WERI-Rb-1 (cell line): ENCODE data around the gene KRTAP10-3.

Experiments used
- DNase-seq: peaks from one replicate; pipeline ENCODE4 v3.0.0-alpha.2; 2020
- H3K27ac ChIP-seq: fragments of 250-450 bp; sonication (Bioruptor Pico); 2 replicates; pipeline ENCODE4 v1.5.1; 2020; ENCODE audit warnings: mild to moderate bottlenecking, moderate library complexity
- H3K27me3 ChIP-seq: fragments of 250-450 bp; sonication (Bioruptor Pico); 2 replicates; pipeline ENCODE4 v1.5.1; 2021; ENCODE audit warnings: mild to moderate bottlenecking, low read depth, moderate library complexity; ENCODE audit not compliant: insufficient read depth, severe bottlenecking
- H3K36me3 ChIP-seq: fragments of 250-450 bp; sonication (Bioruptor Pico); 2 replicates; pipeline ENCODE4 v1.5.1; 2020; ENCODE audit warnings: mild to moderate bottlenecking, moderate library complexity
- H3K4me3 ChIP-seq: 2 replicates; pipeline ENCODE4 v1.5.1; 2011; ENCODE audit warnings: low read depth, mild to moderate bottlenecking, control low read depth, low read length
- H3K9me3 ChIP-seq: fragments of 250-450 bp; sonication (Bioruptor Pico); 2 replicates; pipeline ENCODE4 v1.5.1; 2021; ENCODE audit warnings: mild to moderate bottlenecking, moderate library complexity; ENCODE audit not compliant: severe bottlenecking
- TF ChIP-seq, protein P1 (sequence below): IDR thresholded peaks from 2 replicates; pipeline ENCODE4 v1.5.1; 2011; ENCODE audit warnings: low read depth, mild to moderate bottlenecking, control low read depth, inconsistent platforms, low read length

The KRTAP10-3 gene

DNA sequence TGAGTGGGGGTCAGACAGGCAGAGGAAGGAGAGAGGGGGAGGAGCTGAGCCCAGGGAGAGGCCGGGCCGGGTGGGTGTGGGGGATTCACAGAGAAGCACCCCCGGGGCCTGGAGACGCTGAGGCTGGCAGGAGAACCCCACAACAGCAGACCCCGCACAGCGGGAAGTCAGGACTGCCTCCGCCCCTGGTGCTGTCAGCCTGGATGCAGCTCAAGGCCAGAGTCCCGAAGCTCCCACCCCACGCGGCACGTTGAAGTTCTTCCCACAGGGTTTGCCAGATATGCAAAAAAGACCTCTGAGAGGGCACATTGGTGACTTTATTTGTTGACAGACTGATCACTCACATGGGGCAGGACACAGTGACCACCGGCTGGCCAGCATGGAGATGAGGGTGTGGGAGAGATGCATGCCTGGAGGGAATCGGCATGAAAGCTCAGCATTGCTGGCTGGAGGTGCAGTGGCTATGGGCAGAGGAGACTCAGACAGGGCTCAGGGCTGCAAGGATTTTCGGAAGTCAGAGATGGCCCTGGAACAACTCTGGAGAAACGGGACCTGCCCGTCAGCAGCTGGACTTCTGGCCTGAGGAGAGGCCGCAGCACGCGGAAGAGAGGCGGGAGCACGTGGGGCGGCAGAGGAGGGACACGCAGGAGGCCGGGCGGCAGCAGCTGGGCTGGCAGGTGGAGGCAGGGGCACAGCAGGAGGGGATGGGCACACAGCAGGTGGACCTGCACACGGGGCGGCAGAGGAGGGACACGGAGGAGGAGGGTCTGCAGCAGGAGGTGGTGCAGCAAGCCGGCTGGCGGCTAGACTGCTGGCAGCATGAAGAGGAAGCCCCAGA is 885 bp downstream of the KRTAP10-3 start:
- H3K27ac ChIP-seq: no peak overlapping the region
- no peak for DNase-seq
- TF ChIP-seq, protein P1, sequence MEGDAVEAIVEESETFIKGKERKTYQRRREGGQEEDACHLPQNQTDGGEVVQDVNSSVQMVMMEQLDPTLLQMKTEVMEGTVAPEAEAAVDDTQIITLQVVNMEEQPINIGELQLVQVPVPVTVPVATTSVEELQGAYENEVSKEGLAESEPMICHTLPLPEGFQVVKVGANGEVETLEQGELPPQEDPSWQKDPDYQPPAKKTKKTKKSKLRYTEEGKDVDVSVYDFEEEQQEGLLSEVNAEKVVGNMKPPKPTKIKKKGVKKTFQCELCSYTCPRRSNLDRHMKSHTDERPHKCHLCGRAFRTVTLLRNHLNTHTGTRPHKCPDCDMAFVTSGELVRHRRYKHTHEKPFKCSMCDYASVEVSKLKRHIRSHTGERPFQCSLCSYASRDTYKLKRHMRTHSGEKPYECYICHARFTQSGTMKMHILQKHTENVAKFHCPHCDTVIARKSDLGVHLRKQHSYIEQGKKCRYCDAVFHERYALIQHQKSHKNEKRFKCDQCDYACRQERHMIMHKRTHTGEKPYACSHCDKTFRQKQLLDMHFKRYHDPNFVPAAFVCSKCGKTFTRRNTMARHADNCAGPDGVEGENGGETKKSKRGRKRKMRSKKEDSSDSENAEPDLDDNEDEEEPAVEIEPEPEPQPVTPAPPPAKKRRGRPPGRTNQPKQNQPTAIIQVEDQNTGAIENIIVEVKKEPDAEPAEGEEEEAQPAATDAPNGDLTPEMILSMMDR: no peak
- no peaks in the 10 kb centered on the region for H3K36me3 ChIP-seq
- no peak overlapping the region for H3K4me3 ChIP-seq
- no peaks in the 10 kb centered on the region for H3K27me3 ChIP-seq
- H3K9me3 ChIP-seq: peaks cover 13% of the 10 kb centered on the region

DNA sequence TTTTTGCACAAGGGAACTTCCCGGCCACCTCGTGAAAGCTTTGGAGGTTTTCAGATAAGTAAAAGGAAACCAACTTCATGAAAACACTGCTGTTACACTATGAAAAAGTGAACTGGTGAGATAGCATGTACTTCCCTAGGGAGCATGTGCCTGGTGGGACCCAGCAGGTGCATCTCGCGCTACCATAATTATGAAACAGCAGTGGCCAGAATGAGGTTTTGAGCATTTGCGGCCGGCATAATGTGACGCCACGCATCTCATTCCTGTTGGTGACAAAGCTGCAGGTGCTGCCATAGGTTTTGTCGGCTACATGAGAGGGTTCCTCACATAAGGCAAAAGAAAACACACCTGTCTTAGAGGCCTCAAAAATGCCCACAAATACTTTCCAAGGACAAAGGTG is 1.7 kb downstream of the KRTAP10-3 start:
- Histone ChIP-seq H3K9me3 (peaks cover 13% of the 10 kb centered on the region), H3K36me3 (no peaks in the 10 kb centered on the region), H3K27ac (no peak overlapping the region), H3K27me3 (no peaks in the 10 kb centered on the region), H3K4me3 (no peak overlapping the region)
- DNase-seq: no peak
- TF ChIP-seq, protein P1: no peak

DNA sequence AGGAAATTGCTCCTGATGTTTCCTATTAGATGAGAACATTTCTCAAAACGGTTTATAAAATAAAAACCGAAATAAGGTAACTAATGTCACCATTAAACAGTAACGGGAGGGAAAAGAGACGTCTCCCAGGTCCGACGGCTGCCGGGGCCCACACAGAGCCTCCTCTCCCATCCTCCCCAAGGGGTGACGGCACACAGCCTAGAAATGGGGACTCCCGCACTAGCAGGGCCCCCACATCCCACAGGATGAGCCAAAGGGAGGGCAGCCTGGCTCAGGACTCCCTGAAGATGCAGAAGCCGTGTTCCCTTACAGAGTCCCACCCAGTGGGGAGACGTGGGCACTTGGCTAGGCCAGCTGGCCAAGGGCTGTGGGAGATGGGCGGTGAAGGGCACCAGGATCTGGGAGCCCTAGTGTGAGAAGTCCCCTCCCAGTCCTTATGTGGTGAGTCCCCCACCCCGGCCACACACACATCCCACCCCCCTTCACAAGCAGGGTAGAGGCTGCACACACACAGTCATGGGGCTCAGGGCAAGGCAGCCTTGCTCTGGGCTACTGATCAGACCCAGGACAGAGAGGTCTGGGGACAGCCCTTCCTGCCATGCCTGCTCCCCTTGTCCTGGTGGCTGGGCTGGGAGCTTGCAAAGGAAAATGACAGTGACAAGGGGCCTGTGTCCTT is 3.3 kb downstream of the KRTAP10-3 start:
- DNase-seq: no peak
- TF ChIP-seq, protein P1: no peak
- Histone ChIP-seq H3K9me3 (peaks cover 13% of the 10 kb centered on the region), H3K4me3 (no peak overlapping the region), H3K27me3 (no peaks in the 10 kb centered on the region), H3K27ac (no peak overlapping the region), H3K36me3 (no peaks in the 10 kb centered on the region)

DNA sequence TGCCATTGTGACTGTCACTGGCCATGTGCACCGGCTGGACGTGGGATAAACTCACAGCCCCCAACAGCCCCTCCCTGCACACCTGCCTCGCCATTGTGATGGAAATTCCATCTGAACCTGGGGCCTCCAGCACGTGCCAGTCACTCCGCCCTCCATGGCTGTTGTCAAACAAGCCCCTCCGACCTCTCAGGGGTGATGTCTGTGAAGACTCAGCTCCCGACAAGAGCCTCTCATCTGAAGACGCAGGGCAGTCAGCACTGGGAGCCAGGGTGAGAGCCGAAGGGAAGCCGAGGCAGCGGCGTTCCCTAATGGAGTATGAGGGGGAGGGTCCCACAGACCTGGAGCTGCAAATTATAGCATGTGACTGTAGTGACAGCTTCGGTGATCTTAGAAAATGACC is 5.9 kb downstream of the KRTAP10-3 start:
- H3K27ac ChIP-seq: no peak overlapping the region
- TF ChIP-seq, protein P1: no peak
- DNase-seq: no peak
- H3K27me3 ChIP-seq: no peaks in the 10 kb centered on the region
- H3K36me3 ChIP-seq: no peaks in the 10 kb centered on the region
- H3K4me3 ChIP-seq: no peak overlapping the region
- peaks cover 15% of the 10 kb centered on the region for H3K9me3 ChIP-seq

DNA sequence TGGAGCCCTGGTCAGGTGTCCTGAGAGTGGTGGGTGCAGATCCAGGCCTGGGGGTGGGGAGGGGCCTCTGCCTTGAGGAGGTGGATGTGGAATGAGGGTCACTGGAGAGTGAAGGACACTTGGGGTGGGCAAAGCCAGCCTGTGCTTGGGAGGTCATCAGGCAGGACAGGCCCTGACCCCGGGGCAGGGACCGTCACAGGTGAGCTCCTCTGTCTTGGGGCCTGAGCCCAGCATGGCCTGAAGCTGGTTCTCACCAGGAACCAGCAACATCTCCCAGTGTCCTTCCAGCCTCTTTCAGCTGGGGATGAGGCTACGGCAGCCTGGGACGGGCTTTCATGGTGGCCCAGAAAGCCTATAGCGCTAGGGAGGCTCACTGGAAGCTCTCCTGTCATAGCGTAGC is 6.5 kb downstream of the KRTAP10-3 start:
- H3K36me3 ChIP-seq: no peaks in the 10 kb centered on the region
- H3K4me3 ChIP-seq: no peak overlapping the region
- H3K27ac ChIP-seq: no peak overlapping the region
- DNase-seq: no peak
- H3K27me3 ChIP-seq: no peaks in the 10 kb centered on the region
- TF ChIP-seq, protein P1: no peak
- H3K9me3 ChIP-seq: peaks cover 20% of the 10 kb centered on the region
